Inferior parietal cortex (tissue), 1 donor: ENCODE results near the gene DMAC2L.
A peak's percentile ranks its signal among the peaks of the same experiment; 100 is the strongest.

ENCODE experiments used
- DNase-seq: peaks from one replicate; pipeline ENCODE4 v3.0.0-alpha.2; 2016; ENCODE audit errors: extremely low spot score

DMAC2L gene

DNA sequence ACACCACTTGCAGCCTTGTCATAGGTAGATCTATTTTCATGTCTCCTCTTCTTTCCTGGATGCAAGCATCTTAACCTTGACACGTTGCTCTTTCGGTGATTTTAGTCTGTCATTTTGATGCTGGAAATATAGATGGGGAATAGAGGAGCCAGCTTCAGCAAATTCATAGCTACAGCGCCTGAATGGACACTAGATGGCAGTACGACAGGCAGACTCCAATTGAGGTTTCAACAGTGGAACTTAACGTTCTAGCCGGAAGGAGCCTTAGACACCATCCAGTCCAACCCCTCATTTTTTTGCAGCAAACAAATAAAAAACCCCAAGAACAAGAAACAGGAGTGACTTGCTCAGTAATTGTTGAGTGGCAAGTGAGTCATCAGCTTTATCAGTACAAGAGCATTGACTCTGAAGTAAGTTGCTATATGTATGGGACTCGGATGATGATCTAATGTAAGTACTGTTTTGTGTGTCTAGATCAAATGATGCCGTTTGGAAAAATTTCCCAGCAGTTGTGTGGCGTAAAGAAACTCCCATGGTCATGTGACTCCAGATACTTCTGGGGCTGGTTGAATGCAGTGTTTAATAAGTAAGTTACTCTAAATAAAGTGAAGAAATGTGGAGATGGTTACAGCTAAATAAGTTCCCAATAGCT is 9.0 kb downstream of the DMAC2L start:
- peak; percentile 92 for DNase-seq

DNA sequence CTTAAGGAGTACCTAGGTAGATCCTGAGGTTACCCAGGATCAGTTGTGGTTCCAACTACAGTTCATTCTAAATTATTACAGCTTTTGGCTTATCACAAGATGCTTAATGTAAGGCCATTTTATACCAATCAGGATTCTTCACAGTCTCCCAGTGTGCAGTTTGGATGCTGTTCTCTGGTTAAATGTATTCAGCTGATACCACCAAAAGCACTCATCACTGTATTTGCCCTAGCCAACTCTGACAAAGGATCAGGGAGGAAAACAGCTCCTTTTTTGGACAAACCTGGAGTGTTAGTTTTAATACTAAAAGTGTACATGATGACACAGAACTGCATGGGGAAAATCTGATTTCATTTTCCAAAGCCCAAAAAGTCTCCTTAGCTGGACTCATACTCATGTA is 19.5 kb downstream of the DMAC2L start:
- DNase-seq: no peak

DNA sequence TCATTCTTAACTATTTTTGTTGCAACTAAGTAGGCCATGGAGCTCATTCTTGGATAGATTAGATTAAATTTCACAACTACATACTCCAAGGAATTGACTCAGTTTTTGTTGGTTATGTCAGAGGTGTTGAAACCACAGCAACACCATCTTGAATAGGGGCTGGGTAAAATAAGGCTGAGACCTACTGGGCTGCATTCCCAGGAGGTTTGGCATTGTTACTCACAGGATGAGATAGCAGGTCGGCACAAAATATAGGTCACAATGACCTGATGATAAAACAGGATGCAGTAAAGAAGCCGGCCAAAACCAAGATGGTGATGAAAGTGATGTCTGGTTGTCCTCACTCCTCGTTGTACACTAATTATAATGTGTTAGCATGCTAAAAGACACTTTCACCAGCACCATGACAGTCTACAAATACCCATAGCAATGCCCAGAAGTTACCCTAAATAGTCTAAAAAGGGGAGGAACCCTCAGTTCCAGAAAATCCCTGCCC is 20.9 kb downstream of the DMAC2L start:
- no peak for DNase-seq

DNA sequence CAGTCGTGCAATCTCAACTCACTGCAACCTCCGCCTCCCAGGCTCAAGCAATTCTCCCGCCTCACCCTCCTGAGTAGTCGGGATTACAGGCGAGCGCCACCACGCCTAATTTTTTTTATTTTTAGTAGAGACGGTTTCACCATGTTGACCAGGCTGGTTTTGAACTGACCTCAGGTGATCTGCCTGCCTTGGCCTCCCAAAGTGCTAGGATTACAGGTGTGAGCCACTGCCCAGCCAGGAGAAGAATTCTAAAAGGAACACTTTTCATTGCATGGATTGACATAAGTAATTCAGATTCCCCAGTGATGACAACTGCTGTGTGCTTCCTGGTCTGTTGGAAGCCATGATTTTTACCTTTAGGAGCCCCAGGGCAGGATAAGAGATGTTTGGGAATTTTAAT is 22.1 kb downstream of the DMAC2L start:
- no peak for DNase-seq

DNA sequence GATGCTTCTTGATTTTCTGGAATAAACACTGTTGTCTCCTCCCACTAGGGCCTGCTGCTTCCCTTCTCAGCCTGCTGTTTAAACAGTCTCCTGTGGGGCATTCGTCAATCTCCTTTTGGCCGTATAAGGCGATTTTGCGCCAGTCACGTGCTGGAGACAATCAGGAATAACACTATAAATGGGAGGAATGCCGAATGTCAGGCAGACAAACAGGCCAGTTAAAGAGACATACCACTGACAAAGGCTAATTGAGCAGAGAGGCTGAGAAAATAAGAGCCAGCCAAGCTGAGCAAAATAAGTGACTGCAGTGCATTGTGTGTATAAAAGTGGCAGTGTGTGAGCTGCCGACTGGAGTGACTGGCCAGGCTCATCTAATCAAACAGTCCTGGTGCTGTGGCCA is 23.3 kb downstream of the DMAC2L start:
- peak; percentile 86 for DNase-seq

DNA sequence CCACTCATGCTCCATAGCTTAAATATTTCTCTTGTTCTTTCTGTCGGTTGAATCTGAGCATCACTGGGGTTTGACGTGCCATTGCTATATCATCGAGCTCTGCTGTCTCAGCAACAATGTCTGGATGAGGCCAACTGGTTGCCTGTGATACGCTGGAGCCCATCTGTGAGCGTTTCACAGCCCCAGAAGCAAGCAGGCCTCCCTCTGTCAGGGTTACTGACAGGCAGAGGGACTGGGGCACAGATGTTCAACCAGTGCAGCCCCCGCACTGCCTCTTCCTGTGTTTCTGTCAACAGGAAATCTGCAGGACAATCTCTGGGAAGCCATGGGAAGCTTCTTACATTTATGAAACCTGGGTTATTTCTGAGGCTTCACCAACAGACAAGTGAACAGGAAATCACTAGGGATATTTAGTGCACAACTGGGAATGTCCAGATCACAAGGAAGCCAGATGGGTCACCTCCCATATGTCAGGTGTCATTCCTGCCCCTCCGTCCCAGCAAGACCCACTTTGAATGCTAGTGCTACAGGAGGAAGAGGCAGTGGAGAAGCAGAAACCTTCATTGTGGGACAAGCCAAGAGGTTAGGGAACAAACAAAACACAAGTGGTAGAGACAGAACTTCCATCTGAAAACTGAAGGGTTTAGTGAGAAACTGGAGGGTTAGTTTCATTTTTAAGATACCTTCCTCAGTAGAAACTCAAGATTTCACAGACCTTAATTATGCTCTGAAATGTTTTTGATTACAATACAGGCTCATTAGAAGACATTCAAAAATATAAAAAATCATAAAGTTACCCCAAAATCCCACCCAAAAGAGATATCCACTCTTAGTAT is 24.1 kb downstream of the DMAC2L start:
- peak; percentile 73 for DNase-seq

DNA sequence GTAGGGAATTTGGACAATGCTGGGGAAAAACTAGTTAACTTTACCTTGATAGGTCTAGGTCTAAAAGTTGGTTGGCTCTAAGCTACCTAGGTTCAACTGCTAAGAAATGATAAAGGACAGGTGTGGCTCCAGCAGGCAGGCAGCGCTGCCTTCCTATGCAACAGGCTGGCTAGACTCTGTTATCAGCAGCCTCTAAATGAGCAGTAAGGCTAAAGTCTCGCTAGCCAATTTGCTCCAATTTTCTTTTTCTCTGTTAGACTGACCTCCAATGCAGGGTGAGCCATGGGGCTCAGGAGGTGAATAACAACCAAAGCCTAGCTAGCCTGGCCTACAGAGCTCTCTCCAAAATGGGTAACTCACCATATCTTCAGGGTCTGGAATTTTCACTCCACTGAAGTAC is 26.5 kb downstream of the DMAC2L start:
- DNase-seq: no peak

DNA sequence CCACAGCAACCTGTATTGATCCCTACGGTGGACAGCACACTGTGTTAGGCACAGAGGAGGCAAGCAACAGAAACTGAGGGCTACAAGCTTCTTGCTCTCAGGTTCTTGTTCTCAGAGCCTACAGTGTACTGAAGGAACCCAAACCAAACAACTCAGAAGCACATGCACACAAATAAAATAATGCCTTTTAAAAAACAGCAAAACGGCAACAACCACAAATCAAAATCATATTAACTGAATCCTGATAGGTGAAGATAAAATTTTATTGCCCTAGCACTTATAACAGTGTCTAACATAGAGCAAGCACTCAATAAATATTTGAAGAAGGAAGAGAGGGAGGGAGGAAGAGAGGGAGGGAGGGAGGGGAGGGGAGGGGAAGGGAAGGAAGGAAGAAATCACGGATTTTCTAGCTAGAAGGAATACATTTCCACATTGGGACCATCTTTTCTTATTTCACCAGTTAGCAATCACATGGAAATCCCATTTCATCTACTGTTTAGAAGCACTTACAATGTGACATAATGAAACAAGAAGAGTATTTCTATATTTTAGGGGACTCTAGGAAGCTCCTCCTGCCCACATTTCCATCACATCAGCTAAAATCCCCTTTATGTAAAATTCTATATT is 27.2 kb downstream of the DMAC2L start:
- DNase-seq: no peak

DNA sequence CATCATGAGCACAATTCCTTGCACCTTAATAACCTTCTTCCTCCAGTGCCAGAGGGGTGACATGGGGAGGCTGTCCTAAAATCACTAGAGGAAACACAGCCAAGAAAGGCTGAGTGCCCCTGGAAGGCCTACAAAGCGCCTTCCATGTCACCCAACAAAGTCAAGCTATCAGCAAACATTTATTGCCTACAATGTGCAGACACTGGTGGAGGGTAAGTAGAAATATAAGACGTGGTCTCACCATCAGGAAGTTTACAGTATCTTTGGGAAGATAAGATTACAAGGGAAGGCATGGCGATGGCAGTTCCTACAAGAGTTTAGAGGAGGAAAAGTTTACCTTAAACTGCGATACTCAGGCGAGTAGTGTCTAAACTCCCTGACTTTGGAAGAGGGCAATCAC is 27.9 kb downstream of the DMAC2L start:
- DNase-seq: no peak

DNA sequence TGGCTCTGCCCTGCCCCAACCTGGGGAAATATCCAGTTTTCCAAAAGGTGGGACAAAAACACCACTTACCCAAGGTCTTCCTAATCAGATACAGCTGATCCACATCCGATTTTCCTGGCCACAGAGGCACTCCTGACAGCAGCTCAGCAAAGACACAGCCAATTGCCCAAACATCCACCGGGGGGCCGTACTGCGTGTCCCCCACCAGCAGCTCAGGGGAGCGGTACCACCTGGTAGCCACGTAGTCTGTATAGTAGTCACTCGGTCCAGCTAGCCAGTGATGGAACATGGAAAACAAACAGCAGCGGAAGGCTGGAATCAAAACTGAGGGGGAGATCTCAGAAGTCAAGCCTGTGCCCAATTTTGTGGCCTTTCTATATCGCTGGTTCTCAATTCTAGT is 28.8 kb downstream of the DMAC2L start:
- no peak for DNase-seq

DNA sequence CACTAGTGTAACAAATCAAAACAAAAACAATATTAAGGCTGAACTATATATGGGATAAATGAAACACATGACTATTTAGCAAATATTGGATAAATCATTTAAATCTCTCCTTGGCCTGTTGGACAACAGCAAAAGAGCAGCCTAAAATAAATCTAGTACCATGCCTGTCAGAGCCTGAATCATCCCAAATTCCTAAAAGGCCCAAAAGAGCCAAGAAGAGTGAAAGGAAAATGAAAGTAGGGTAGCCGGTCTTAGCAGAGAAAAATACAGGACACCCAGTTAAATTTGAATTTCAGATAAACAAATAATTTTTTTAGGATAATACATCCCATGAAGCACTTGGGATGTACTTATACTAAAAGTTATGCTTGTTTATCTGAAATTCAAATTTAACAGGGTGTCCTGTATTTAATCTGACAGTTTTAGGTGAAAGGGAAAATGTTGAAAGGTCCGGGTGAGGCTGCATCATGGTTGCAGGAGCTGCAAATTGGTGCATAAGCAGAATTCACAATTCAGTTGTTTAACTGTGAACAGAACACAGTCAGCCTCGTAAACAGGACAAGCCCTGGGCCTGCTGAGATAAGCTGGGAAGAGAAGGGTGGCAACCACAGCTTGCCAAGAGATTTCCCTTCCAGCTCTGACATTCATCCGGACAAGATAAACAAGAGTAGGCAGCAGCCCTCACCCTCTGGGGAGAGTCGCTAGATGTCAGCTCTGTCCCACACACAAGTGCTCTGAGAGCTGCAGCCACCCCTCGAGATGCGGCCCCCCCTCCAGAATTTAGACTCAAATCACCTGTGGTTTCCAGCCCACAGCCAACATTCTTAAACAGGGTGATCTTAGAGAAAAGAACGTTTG is 30.3 kb downstream of the DMAC2L start:
- peak; percentile 81 for DNase-seq

DNA sequence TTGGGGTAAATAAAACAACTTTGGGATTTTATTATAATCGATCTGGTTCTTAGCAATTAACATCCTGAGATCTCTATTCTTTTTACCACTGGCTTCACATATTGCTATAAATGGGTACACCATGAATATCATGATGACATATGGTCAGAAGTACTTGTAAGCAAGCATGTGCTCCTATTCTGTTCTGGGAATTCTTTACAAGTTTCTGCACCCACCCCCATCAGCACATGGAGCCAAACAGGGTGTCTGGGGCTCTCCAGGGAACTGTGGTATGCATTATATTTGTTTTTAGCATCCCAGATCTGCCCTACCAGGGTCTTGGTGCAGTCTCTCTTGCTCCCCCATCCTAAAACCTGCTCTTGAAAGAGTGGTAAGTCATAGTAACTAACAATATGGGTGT is 31.3 kb downstream of the DMAC2L start:
- peak; percentile 43 for DNase-seq

DNA sequence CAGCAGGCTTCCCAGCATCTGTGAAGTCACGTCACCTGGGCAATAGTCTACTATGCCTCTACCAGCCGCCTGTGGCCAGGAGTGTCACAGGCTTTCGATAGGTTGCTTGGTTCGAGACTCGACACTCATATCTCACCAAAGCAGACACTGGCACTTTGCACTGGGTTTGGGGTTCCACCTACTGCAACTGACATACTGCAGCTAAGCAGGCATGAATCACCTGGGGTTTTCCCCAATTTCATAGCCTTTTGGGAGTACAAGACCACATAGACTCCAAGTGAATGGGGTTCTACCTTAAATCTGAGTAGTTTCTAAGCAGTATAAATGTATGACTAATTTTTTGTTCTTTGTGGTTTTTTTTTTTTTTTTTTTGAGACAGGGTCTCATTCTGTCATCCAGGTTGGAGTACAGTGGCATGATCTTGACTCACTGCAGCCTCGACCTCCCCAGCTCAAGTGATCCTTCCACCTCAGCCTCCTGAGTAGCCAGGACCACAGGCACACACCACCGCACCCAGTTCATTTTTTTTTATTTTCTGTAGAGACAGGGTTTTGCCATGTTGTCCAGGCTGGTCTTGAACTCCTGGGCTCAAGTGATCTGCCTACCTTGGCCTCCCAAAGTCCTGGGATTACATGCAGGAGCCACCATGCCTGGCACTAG is 32.1 kb downstream of the DMAC2L start:
- DNase-seq: no peak

DNA sequence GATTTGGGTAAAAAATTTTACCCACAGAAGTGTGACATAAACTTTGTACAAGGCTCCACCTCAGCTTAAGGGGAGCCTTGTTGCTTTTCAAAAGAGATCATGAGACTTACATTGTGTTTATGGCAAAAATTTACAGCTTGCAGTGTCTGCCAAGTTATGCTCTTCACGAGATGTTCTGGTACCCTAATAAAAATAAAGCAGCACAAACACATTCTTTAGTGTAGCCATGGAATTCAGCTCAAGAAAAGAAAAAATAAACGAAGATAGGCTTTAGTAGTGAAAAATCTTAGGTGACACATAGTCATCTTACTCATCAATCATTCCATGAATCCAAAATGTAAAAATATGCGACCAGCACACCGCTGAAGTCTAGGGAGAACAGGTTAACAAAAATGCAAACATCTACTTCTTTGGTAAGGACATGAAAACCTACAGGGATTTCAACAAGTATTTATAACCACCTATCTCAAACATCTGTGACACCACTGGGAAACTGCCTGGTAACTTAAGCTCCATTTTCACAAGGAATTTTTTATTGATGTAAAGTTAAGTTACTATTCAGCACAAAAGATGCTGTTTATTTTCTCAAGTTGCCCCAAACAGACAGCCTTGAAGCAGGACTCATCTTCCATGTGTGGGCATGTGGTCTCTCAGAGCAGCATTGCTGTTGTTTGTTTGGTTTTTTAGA is 32.9 kb downstream of the DMAC2L start:
- DNase-seq: peak; percentile 49

DNA sequence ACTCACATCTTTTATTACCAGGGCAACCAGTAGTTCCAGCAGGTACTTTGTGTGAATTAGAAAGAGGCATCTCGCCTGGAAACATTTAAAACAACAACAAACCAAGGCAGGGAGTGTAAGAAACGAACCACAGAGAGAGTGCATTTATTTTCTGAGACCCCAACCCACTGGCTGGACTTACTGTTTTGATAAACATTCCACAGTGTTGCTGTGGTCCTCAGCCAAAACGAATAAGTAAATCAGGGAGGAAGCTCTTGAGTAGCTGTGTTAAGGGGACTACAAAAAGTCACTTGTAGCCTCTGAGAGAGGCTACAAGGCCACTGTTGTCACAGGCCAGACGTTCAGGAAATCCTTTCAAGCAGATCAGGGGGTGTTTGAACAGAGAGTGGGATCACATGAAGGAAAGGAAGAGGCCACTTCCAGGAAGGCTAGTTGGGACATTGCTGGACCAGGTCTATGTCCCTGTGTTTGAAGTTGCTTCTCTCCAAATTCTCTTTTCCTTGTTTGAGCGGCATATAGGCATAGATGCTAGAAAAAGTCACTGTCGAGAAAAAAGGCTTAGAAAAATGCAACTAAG is 33.8 kb downstream of the DMAC2L start:
- no peak for DNase-seq

DNA sequence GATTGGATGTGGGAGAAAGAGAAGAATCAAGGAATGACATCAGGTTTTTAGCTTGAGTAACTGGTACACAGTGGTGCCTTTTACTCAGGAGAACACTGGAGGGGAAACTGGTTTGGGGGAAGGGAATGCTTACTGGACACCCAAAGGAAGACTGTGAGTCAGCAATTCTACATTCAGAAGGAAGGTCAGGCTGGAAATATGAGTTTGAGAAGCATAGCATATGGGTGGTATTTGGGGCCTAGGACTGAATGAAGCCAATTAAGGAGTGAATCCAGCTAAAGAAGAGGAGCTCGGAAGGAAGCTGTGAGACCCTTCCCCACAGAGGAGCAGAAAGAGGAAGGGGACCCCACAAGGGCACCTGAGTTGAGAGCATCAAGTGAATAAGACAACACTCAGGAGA is 35.4 kb downstream of the DMAC2L start:
- DNase-seq: no peak

DNA sequence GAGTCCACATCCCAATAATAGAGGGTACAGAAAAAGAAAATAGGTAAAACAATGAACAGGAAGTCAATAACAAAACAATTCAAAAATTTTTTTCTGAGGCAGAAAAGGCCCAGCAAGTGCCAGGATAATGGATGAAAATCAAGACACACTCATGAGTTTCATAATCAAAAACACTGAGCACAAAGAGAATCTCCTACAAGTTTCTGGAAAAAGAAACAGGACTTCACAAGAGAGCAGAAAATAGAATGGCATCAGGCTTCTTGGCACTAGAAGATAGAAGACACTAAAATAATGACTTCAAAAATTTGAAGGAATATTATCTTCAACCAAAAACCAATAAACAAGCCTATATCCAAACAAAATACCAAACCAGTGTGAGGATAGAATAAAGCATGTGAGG is 36.8 kb downstream of the DMAC2L start:
- peak; percentile 63 for DNase-seq

DNA sequence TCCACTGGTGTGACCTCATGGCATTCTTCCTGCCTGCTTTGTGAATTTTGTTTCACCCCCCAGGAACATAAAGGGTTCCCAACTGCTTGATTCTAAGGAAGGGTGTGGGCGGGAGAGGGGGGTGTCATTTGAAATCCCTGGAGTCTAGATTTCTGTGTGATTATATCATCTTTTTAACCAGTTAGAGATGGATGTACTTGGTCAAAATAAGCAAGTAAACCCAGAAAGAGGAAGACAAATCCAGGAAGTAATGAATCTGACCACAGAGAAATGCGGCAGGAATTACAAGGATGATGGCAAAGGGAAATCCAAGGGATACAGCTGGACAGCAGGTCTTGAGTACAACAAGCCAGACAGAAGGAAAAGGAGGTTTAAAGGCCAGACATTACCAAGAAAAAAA is 38.9 kb downstream of the DMAC2L start:
- DNase-seq: no peak

DNA sequence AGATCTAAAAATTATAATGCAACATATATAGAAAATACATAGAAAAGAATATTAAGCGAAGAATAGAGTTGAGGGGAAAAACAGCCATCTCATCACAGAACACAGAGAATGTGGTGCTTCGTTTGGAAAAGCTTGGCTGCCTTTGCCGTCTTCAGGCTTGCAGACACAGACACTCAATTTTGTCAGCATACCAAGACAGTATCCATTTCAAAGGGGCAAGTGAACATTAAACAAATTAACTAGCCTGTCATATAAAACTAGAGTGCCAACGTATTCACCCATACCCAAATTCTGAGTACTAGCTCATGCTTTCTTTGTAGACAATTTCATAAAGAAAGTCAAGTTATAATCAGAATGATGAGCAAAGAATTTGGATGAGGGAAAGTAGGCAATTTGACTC is 40.5 kb downstream of the DMAC2L start:
- no peak for DNase-seq

DNA sequence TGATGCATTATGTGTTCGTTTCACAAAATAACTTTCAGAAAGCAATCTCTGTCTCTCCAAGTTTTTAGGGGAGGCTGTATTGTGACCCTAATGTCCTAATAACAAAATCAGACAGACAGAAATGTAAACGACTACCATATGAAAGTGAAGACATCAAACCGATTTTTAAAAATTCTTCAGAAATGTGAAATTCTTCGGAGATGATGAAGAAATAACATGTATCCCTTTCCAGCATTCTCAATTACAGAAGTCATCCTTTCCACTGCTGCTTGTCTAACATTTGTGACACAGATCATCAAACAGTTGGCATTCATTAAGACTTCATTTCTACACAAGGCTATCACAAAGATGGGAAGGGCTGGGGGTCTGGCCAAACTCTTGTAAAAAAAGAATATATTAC is 41.0 kb downstream of the DMAC2L start:
- no peak for DNase-seq
